Ovary (tissue), 9 donors: ENCODE results near the gene POLE2. TPM values are rescaled to one million over a fixed set of nuclear protein-coding genes. Genes with fewer than 3 reads are reported as not detected.

ENCODE experiments used
- DNase-seq, 5 donors: peaks; one replicate each; pipeline ENCODE4 v3.0.0-alpha.2; 2019 to 2020
- H3K27ac ChIP-seq, 2 donors: fragments of 200-600 bp; one replicate each; pipeline versions ENCODE4 v1.5.1 to v1.8.0; 2019 to 2022
- H3K27me3 ChIP-seq: fragments of 200-600 bp; one replicate; pipeline ENCODE4 v1.8.0; 2022
- H3K36me3 ChIP-seq: fragments of 200-600 bp; sonication (generic); one replicate; pipeline ENCODE4 v1.5.1; 2019
- H3K4me1 ChIP-seq: one replicate; pipeline ENCODE4 v1.8.1; 2013; ENCODE audit warnings: mild to moderate bottlenecking, moderate library complexity; ENCODE audit not compliant: insufficient read depth
- H3K4me3 ChIP-seq: fragments of 200-600 bp; sonication (generic); one replicate; pipeline ENCODE4 v1.5.1; 2017
- H3K9me3 ChIP-seq, 2 donors: fragments of 200-600 bp in 1 of 2; sonication (generic) in 1 of 2; one replicate each; pipeline versions ENCODE4 v1.5.1 to v1.8.1; 2013 to 2019; ENCODE audit warnings: mild to moderate bottlenecking in 1 of 2, moderate library complexity in 1 of 2
- EP300 ChIP-seq: sonication (generic); formaldehyde crosslinking; IDR thresholded peaks from one replicate; pipeline ENCODE4 v1.6.1; 2017; ENCODE audit warnings: antibody characterized with exemption
- POLR2A ChIP-seq: fragments of 450-650 bp; IDR thresholded peaks from one replicate; pipeline ENCODE4 v1.6.1; 2017; ENCODE audit warnings: antibody characterized with exemption, mild to moderate bottlenecking, moderate library complexity
- WGBS, 3 donors: extraction: QIAGEN DNeasy Blood & Tissue Kit in 1 of 3; methylation state at CpG; one replicate each; pipeline versions ENCODE4 v1.1.5 to v1.1.7; 2013 to 2017; 5-methylcytosine and 5-hydroxymethylcytosine counted together
- intact Hi-C, 4 donors: fragments of 100-400 bp; cut with DNase I; formaldehyde crosslinking; loops; one replicate each; pipeline versions ENCODE4 v1.11.0 to v1.15.1; 2022 to 2023
- polyA plus RNA-seq, 2 donors: library from polyadenylated mRNA; stranded (reverse); fragments of 200-250 nt in 1 of 2; fragments of 350-450 nt in 1 of 2; fragmentation: Illumina TruSeq in 1 of 2; extraction: RNeasy Lipid Tissue Mini Kit (QIAGEN cat#74804) in 1 of 2; gene quantifications; one replicate each; pipeline ENCODE4 v1.2.3, GENCODE V29; 2013 to 2014
- total RNA-seq, 7 donors: library from RNA; depleted of rRNA in 2 of 7; stranded (reverse); fragments of >200 nt in 2 of 7; fragmentation: NEBNext Ultra II Directional in 3 of 7; extraction: Animal tissue kit (Norgen Biotek cat#: 25700) in 3 of 7; gene quantifications; one replicate each; pipeline versions ENCODE4 v1.1.0 to v1.2.4, GENCODE V29; 2016 to 2023
- TF ChIP-seq, protein P1 (sequence below), 3 donors: fragments of 450-650 bp in 2 of 3; fragments of 200-600 bp in 1 of 3; IDR thresholded peaks; one replicate each; pipeline versions ENCODE4 v1.5.1 to v1.8.0; 2016 to 2022; ENCODE audit warnings: antibody characterized with exemption in 3 of 3, mild to moderate bottlenecking in 1 of 3
- donor health status: DM: no; HTN: no; CAD: no; lungs with moderate emphysema.
- donor health status: DM: no; HTN: no; CAD: no.
- donor health status: Bipolar disorder and iron deficiency.
- donor health status: DM: yes; HTN: yes; CAD: no.
- donor health status: DM: no; HTN: no; CAD: no.
- donor health status: DM: yes; HTN: yes; CAD: no.

The POLE2 gene
- total and polyA plus RNA-seq, 9 donors: 1.6 to 5.0 (median 2.5) TPM

DNA sequence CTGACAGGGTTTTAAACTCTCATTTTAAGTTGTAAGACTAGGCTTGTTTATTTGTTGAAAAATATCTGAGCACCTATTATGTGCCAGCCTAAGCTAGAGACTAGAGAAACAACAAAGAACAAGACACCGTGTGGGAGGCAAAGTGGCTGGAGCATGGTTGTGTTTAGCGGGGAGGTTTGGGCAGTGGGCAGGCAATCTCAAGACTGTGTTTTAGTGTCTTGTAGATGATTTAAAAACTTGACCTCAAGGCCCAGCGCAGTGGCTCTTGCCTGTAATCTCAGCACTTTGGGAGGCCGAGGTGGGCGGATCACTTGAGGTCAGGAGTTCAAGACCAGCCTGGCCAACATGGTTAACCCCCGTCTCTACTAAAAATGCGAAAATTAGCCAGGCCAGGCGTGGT, 75.3 kb downstream of the POLE2 start:
- Histone ChIP-seq H3K4me1 (no peaks in the 10 kb centered on the region), H3K27ac (no peak overlapping the region), H3K27me3 (no peaks in the 10 kb centered on the region), H3K9me3 (no peaks in the 10 kb centered on the region), H3K4me3 (no peak overlapping the region), H3K36me3 (no peaks in the 10 kb centered on the region)
- DNase-seq: no peak
- WGBS, 3 donors: 80 to 84% (median 83%) methylated on average over 8 of the region's 8 CpGs
- TF ChIP-seq EP300 (no peak), POLR2A (no peak)
- TF ChIP-seq, protein P1, sequence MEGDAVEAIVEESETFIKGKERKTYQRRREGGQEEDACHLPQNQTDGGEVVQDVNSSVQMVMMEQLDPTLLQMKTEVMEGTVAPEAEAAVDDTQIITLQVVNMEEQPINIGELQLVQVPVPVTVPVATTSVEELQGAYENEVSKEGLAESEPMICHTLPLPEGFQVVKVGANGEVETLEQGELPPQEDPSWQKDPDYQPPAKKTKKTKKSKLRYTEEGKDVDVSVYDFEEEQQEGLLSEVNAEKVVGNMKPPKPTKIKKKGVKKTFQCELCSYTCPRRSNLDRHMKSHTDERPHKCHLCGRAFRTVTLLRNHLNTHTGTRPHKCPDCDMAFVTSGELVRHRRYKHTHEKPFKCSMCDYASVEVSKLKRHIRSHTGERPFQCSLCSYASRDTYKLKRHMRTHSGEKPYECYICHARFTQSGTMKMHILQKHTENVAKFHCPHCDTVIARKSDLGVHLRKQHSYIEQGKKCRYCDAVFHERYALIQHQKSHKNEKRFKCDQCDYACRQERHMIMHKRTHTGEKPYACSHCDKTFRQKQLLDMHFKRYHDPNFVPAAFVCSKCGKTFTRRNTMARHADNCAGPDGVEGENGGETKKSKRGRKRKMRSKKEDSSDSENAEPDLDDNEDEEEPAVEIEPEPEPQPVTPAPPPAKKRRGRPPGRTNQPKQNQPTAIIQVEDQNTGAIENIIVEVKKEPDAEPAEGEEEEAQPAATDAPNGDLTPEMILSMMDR (IDR thresholded peaks at IDR 0.05): no peak
- intact Hi-C loops: no loop called here

DNA sequence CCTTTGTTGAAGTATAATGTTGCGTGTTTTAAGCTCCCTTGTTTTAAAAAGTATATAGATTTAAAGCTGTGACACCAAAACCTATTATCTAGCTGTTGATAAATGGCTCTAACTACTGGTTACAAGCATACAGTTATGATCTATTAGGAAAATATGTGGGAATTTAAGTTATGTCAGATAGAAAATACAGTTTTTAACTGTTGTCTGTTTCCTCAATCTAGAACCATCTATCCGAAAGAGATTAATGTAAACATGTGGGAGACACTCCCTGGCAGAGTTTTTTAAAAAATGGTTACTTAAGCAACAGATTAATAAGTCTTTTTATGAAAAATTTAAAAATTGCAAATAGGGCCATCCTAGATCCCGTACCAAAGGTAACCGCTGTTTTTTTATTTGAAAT, 75.8 kb downstream of the POLE2 start:
- intact Hi-C loops: no loop called here
- TF ChIP-seq, protein P1 (IDR thresholded peaks at IDR 0.05): no peak
- TF ChIP-seq EP300: no peak
- no peak for TF ChIP-seq POLR2A
- H3K27me3 ChIP-seq: no peaks in the 10 kb centered on the region
- no peak overlapping the region for H3K4me3 ChIP-seq
- no peaks in the 10 kb centered on the region for H3K9me3 ChIP-seq
- no peaks in the 10 kb centered on the region for H3K4me1 ChIP-seq
- 83 to 87% (median 85%) methylated on average over 4 of the region's 4 CpGs for WGBS, 3 donors
- H3K36me3 ChIP-seq: no peaks in the 10 kb centered on the region
- no peak for DNase-seq
- H3K27ac ChIP-seq: no peak overlapping the region

DNA sequence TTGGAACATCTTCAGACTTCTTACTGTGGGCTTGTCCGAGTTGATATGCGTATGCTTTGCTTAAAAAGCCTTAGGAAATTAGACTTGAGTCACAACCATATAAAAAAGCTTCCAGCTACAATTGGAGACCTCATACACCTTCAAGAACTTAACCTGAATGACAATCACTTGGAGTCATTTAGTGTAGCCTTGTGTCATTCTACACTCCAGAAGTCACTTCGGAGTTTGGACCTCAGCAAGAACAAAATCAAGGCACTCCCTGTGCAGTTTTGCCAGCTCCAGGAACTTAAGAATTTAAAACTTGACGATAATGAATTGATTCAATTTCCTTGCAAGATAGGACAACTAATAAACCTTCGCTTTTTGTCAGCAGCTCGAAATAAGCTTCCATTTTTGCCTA, 80.4 kb downstream of the POLE2 start:
- Histone ChIP-seq H3K27ac (no peak overlapping the region), H3K27me3 (no peaks in the 10 kb centered on the region), H3K4me1 (no peaks in the 10 kb centered on the region), H3K36me3 (no peaks in the 10 kb centered on the region), H3K9me3 (no peaks in the 10 kb centered on the region), H3K4me3 (no peak overlapping the region)
- intact Hi-C loops: no loop called here
- 93 to 99% (median 94%) methylated on average over 6 of the region's 6 CpGs for WGBS, 3 donors
- no peak for DNase-seq
- TF ChIP-seq, protein P1 (IDR thresholded peaks at IDR 0.05): no peak
- no peak for TF ChIP-seq POLR2A
- no peak for TF ChIP-seq EP300

DNA sequence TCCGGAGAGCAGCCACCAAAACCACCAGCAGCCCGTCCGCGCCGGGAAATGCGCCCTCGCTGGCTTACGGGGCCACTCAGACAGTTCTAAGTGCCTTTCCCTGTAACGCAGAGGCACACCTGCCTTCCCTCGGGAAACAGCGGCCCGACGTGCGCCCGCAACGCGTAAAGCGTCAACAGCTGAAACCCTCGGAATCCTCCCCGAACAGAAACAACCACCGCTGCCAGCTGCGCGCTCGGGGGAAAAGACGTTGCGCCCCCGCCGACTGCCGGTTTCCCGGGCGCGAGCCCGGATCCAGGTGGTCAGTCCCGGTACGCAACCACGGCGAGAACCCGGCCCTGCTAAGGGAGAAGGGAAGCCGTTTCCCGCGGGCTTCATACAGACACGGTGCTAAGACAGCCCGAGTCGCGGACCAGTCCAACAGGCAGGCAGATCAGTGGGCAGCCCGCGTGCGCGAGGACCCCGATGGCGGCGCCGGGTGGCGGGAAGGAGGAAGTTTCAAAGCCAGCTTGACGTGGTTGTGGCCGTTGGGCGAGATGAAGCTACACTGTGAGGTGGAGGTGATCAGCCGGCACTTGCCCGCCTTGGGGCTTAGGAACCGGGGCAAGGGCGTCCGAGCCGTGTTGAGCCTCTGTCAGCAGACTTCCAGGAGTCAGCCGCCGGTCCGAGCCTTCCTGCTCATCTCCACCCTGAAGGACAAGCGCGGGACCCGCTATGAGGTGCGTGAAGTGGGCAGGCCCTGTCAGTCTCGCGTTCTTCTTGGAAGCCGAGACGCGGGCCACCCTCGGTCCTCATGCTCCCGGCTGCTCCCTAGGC, 89.3 kb downstream of the POLE2 start, which contains the start of gene LRR1:
Gene LRR1 (plus strand): TSS at position 456 of the 816 bp plus-strand sequence. CDS start 81 bp downstream, at position 537.
- TF ChIP-seq POLR2A: peak; percentile 32
- TF ChIP-seq EP300: no peak
- TF ChIP-seq, protein P1 (IDR thresholded peaks at IDR 0.05): peak in 2 of 3 donors; percentile 8 to 38
- WGBS, 3 donors: 0% methylated on average over 77 of the region's 77 CpGs
- no peaks in the 10 kb centered on the region for H3K36me3 ChIP-seq
- H3K4me3 ChIP-seq: peak within 1 kb of the TSS; percentile 83
- DNase-seq: peak; percentile 77 to 89 (median 82)
- H3K4me1 ChIP-seq: peaks cover 2% of the 10 kb centered on the region
- H3K9me3 ChIP-seq: no peaks in the 10 kb centered on the region
- H3K27ac ChIP-seq: peak within 1 kb of the TSS; percentile 77 to 94
- intact Hi-C loops: no loop called here
- no peaks in the 10 kb centered on the region for H3K27me3 ChIP-seq
